ENCODE measurements around the gene CLK3.

- TF ChIP-seq CTCF (IDR thresholded peaks at IDR 0.05) (no peak), EP300 (IDR thresholded peaks at IDR 0.05) (no peak)
Measured at GRCh38 chr15:74627766-74628165, 12.1 kb downstream of the CLK3 start.
